Type B pancreatic cell (in vitro differentiated cells): ENCODE measurements around the gene MED27. TPM values are rescaled to one million over a fixed set of nuclear protein-coding genes. Genes with fewer than 3 reads are reported as not detected.

ENCODE experiments used
- DNase-seq: peaks from one replicate; pipeline ENCODE4 v3.0.0; 2021; ENCODE audit warnings: mixed read lengths; ENCODE audit not compliant: unreplicated experiment; ENCODE audit errors: extremely low spot score
- H3K27ac Mint-ChIP-seq: 2 replicates; pipeline ENCODE4 v1.8.0; 2021; ENCODE audit warnings: mild to moderate bottlenecking, mixed read lengths
- H3K27me3 Mint-ChIP-seq: 2 replicates; pipeline ENCODE4 v1.8.0; 2021; ENCODE audit warnings: mixed read lengths
- H3K36me3 Mint-ChIP-seq: 2 replicates; pipeline ENCODE4 v1.8.0; 2021; ENCODE audit warnings: mixed read lengths
- H3K4me1 Mint-ChIP-seq: one replicate; pipeline ENCODE4 v1.8.0; 2021; ENCODE audit warnings: mixed read lengths; ENCODE audit not compliant: unreplicated experiment
- H3K4me3 Mint-ChIP-seq: 2 replicates; pipeline ENCODE4 v1.8.0; 2021; ENCODE audit warnings: mild to moderate bottlenecking, mixed read lengths
- H3K9me3 Mint-ChIP-seq: 2 replicates; pipeline ENCODE4 v1.8.0; 2021; ENCODE audit warnings: mixed read lengths
- total RNA-seq: library from RNA; stranded (reverse); gene quantifications from 2 replicates; pipeline ENCODE4 v1.2.1, GENCODE V29; 2021; ENCODE audit warnings: low replicate concordance
- TF ChIP-seq, protein P1 (sequence below): fragments of 200-600 bp; sonication (generic); conservative IDR thresholded peaks from 2 replicates; pipeline ENCODE4 v1.5.0; 2021; ENCODE audit warnings: antibody characterized with exemption, mild to moderate bottlenecking

The MED27 gene
- total RNA-seq, 1 donor from 2014 or later = 21.7 TPM

DNA sequence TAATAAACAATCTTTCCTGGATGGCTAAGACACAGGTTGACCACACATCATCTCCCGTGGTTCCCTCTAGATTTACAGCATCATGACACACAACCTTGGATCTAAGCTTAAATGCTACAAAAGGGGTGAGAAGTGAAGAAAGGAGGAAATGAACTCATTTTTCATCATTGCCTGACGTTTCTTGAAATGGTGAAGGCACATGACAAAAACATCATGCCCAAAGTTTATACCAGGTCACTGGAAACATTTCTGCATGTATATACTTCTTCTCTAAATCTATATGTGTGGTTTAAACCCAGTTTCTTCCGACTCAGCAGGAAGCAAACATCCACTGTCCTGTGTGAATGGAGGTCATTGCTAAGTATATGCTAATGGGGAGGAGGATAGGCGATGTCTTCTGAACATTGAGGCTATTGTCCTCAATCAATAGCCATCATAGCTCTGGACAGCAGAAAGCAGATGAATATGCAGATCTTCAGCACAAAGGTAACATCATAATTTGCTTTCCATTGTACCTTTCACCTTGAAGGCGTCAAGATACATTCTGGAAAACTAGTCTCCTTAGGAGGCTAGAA is 137.4 kb downstream of the MED27 start:
- DNase-seq = no peak
- Mint-ChIP-seq H3K9me3 (no peaks in the 10 kb centered on the region), H3K27me3 (no peaks in the 10 kb centered on the region), H3K4me1 (peaks cover 8% of the 10 kb centered on the region), H3K27ac (no peak overlapping the region), H3K4me3 (no peak overlapping the region), H3K36me3 (peaks cover 15% of the 10 kb centered on the region)
- TF ChIP-seq, protein P1, sequence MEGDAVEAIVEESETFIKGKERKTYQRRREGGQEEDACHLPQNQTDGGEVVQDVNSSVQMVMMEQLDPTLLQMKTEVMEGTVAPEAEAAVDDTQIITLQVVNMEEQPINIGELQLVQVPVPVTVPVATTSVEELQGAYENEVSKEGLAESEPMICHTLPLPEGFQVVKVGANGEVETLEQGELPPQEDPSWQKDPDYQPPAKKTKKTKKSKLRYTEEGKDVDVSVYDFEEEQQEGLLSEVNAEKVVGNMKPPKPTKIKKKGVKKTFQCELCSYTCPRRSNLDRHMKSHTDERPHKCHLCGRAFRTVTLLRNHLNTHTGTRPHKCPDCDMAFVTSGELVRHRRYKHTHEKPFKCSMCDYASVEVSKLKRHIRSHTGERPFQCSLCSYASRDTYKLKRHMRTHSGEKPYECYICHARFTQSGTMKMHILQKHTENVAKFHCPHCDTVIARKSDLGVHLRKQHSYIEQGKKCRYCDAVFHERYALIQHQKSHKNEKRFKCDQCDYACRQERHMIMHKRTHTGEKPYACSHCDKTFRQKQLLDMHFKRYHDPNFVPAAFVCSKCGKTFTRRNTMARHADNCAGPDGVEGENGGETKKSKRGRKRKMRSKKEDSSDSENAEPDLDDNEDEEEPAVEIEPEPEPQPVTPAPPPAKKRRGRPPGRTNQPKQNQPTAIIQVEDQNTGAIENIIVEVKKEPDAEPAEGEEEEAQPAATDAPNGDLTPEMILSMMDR = no peak

GRCh38 chr9:131937451-131937850 is 142.2 kb downstream of the MED27 start:
- no peak for DNase-seq
- Mint-ChIP-seq H3K27me3 (no peaks in the 10 kb centered on the region), H3K9me3 (peaks cover 4% of the 10 kb centered on the region), H3K27ac (no peak overlapping the region), H3K4me3 (no peak overlapping the region), H3K4me1 (peaks cover 8% of the 10 kb centered on the region), H3K36me3 (peaks cover 30% of the 10 kb centered on the region)
- TF ChIP-seq, protein P1 = no peak

GRCh38 chr9:131936929-131937328 is 142.7 kb downstream of the MED27 start:
- Mint-ChIP-seq H3K36me3 (peaks cover 27% of the 10 kb centered on the region), H3K4me3 (no peak overlapping the region), H3K27me3 (no peaks in the 10 kb centered on the region), H3K27ac (no peak overlapping the region), H3K9me3 (peaks cover 4% of the 10 kb centered on the region), H3K4me1 (peaks cover 8% of the 10 kb centered on the region)
- no peak for DNase-seq
- TF ChIP-seq, protein P1 = no peak

- Mint-ChIP-seq H3K36me3 (peaks cover 32% of the 10 kb centered on the region), H3K27ac (no peak overlapping the region), H3K4me1 (peaks cover 8% of the 10 kb centered on the region), H3K9me3 (peaks cover 4% of the 10 kb centered on the region), H3K27me3 (no peaks in the 10 kb centered on the region), H3K4me3 (no peak overlapping the region)
- DNase-seq = no peak
- TF ChIP-seq, protein P1 = no peak
These were observed 145.0 kb downstream of the MED27 start for GRCh38 chr9:131934673-131935072.

DNA sequence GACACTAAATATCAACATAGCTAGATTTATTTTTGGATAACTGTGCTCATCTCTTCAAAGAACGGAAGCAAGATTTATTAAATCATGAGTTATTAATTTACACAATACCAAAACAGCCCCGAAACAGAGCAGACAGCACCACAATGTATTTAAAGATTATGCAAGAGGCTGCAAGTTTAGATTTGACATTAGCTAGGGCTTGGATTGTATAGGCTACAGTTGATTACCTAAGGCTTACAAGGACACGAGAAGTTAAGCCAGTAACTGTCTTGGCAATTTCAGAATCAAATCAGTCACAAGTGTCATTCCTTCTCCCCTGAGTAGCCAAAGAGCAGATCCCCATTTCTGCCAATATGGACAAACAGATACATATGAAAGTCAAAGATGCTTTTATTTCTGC is 152.6 kb downstream of the MED27 start:
- TF ChIP-seq, protein P1 = no peak
- no peak overlapping the region for H3K4me3 Mint-ChIP-seq
- no peak for DNase-seq
- H3K9me3 Mint-ChIP-seq = no peaks in the 10 kb centered on the region
- H3K36me3 Mint-ChIP-seq = peaks cover 14% of the 10 kb centered on the region
- peaks cover 4% of the 10 kb centered on the region for H3K4me1 Mint-ChIP-seq
- H3K27me3 Mint-ChIP-seq = no peaks in the 10 kb centered on the region
- H3K27ac Mint-ChIP-seq = no peak overlapping the region
